Upper lobe of right lung (tissue), 1 donor: ENCODE results near the gene RGMB. TPM values are rescaled to one million over a fixed set of nuclear protein-coding genes. Genes with fewer than 3 reads are reported as not detected.

Experiments
- ATAC-seq: fragments of 200-7000 bp; cut with Tn5 transposase; one replicate; pipeline ENCODE4 v1.9.1; 2020; ENCODE audit warnings: mild to moderate bottlenecking, moderate library complexity
- DNase-seq: peaks from one replicate; pipeline ENCODE4 v3.0.0-alpha.2; 2020
- H3K27ac ChIP-seq: fragments of 200-600 bp; one replicate; pipeline ENCODE4 v1.8.0; 2022
- H3K27me3 ChIP-seq: fragments of 200-600 bp; one replicate; pipeline ENCODE4 v1.8.0; 2022; ENCODE audit warnings: mild to moderate bottlenecking
- H3K36me3 ChIP-seq: fragments of 200-600 bp; one replicate; pipeline ENCODE4 v1.8.0; 2022
- H3K4me1 ChIP-seq: fragments of 200-600 bp; one replicate; pipeline ENCODE4 v1.8.0; 2022
- H3K4me3 ChIP-seq: fragments of 200-600 bp; one replicate; pipeline ENCODE4 v1.8.0; 2022; ENCODE audit warnings: mild to moderate bottlenecking
- H3K9me3 ChIP-seq: fragments of 200-600 bp; one replicate; pipeline ENCODE4 v1.8.0; 2022
- CTCF ChIP-seq: fragments of 200-600 bp; IDR thresholded peaks from one replicate; pipeline ENCODE4 v1.8.0; 2022; ENCODE audit warnings: antibody characterized with exemption
- intact Hi-C: fragments of 100-400 bp; cut with DNase I; formaldehyde crosslinking; loops from one replicate; pipeline ENCODE4 v1.11.0; 2022
- total RNA-seq: library from RNA; stranded (reverse); fragmentation: NEBNext Ultra II Directional; extraction: Animal tissue kit (Norgen Biotek cat#: 25700); gene quantifications from one replicate; pipeline ENCODE4 v1.2.1, GENCODE V29; 2021
- donor health status: DM: no; HTN: yes; CAD: no; lungs with severe emphysema.

RGMB gene
- total RNA-seq, 1 donor from 2014 or later = 16.8 TPM

GRCh38 chr5:98773214-98773463 lies 324 bp upstream of the RGMB start:
- Histone ChIP-seq H3K4me1 (peaks cover 26% of the 10 kb centered on the region), H3K27ac (peak overlapping the region; percentile 92), H3K36me3 (no peaks in the 10 kb centered on the region), H3K4me3 (peak overlapping the region; percentile 75), H3K9me3 (no peaks in the 10 kb centered on the region), H3K27me3 (no peaks in the 10 kb centered on the region)
- DNase-seq (no peak), ATAC-seq (no peak)
- intact Hi-C loops = no loop called here
- TF ChIP-seq CTCF = no peak

GRCh38 chr5:98774192-98775033 lies 950 bp downstream of the RGMB start:
- Histone ChIP-seq H3K4me3 (peak overlapping the region; percentile 75), H3K4me1 (peaks cover 17% of the 10 kb centered on the region), H3K27ac (peak overlapping the region; percentile 92), H3K27me3 (no peaks in the 10 kb centered on the region), H3K9me3 (no peaks in the 10 kb centered on the region), H3K36me3 (no peaks in the 10 kb centered on the region)
- peak; percentile 84 for DNase-seq
- TF ChIP-seq CTCF = no peak
- intact Hi-C loops = no loop called here
- ATAC-seq = peak; percentile 43

- ATAC-seq = no peak
- TF ChIP-seq CTCF = no peak
- no peak for DNase-seq
- Histone ChIP-seq H3K4me3 (peak overlapping the region; percentile 75), H3K4me1 (peaks cover 12% of the 10 kb centered on the region), H3K27ac (no peak overlapping the region), H3K27me3 (no peaks in the 10 kb centered on the region), H3K36me3 (no peaks in the 10 kb centered on the region), H3K9me3 (no peaks in the 10 kb centered on the region)
- intact Hi-C loops = no loop called here
Measured at GRCh38 chr5:98775246-98776065, 2.0 kb downstream of the RGMB start.

- TF ChIP-seq CTCF = no peak
- no peak overlapping the region for H3K27ac ChIP-seq
- H3K4me3 ChIP-seq = peak overlapping the region; percentile 75
- peaks cover 5% of the 10 kb centered on the region for H3K36me3 ChIP-seq
- no peak for ATAC-seq
- H3K27me3 ChIP-seq = no peaks in the 10 kb centered on the region
- intact Hi-C loops = no loop called here
- no peak for DNase-seq
- H3K4me1 ChIP-seq = peaks cover 12% of the 10 kb centered on the region
- H3K9me3 ChIP-seq = no peaks in the 10 kb centered on the region
Measured at GRCh38 chr5:98776066-98776705, 2.7 kb downstream of the RGMB start.

- Histone ChIP-seq H3K4me3 (no peak overlapping the region), H3K36me3 (peaks cover 5% of the 10 kb centered on the region), H3K4me1 (peaks cover 8% of the 10 kb centered on the region), H3K9me3 (no peaks in the 10 kb centered on the region), H3K27me3 (no peaks in the 10 kb centered on the region), H3K27ac (no peak overlapping the region)
- intact Hi-C loops = no loop called here
- TF ChIP-seq CTCF = no peak
- no peak for DNase-seq
- no peak for ATAC-seq
Measured at GRCh38 chr5:98777295-98777694, 3.8 kb downstream of the RGMB start.
